Nephron (organoid): ENCODE measurements around the gene C22orf23.

Experiments
- H3K27ac Mint-ChIP-seq, 3 experiments: 2 replicates each; pipeline ENCODE4 v1.8.0; 2020; ENCODE audit warnings: mixed read lengths in 3 of 3, mild to moderate bottlenecking in 2 of 3, moderate library complexity in 1 of 3
- H3K27me3 Mint-ChIP-seq: 2 replicates; pipeline ENCODE4 v1.8.0; 2021; ENCODE audit warnings: low read depth, mild to moderate bottlenecking, moderate library complexity, mixed read lengths
- H3K36me3 Mint-ChIP-seq: 2 replicates; pipeline ENCODE4 v1.8.0; 2020; ENCODE audit warnings: low read depth, mixed read lengths
- H3K4me1 Mint-ChIP-seq: 2 replicates; pipeline ENCODE4 v1.8.0; 2020; ENCODE audit warnings: mixed read lengths
- H3K4me3 Mint-ChIP-seq, 3 experiments: 2 replicates each; pipeline ENCODE4 v1.8.0; 2020; ENCODE audit warnings: mild to moderate bottlenecking in 3 of 3, mixed read lengths in 3 of 3, moderate library complexity in 2 of 3
- H3K9me3 Mint-ChIP-seq: 2 replicates; pipeline ENCODE4 v1.8.0; 2020; ENCODE audit warnings: mixed read lengths
- TF ChIP-seq, protein P1 (sequence below), 3 experiments: fragments of 200-600 bp; sonication (generic); IDR thresholded peaks; one replicate each; pipeline ENCODE4 v1.5.0; 2021; ENCODE audit warnings: antibody characterized with exemption in 3 of 3; ENCODE audit not compliant: unreplicated experiment in 3 of 3

C22orf23 gene

GRCh38 chr22:37971475-37972434 is 18.4 kb upstream of the C22orf23 start:
- peaks cover 30% of the 10 kb centered on the region for H3K36me3 Mint-ChIP-seq
- H3K27ac Mint-ChIP-seq, result peak overlapping the region; percentile 62 to 82 (median 64)
- no peaks in the 10 kb centered on the region for H3K27me3 Mint-ChIP-seq
- no peak overlapping the region for H3K4me3 Mint-ChIP-seq
- H3K4me1 Mint-ChIP-seq, result peaks cover 35% of the 10 kb centered on the region
- no peaks in the 10 kb centered on the region for H3K9me3 Mint-ChIP-seq
- TF ChIP-seq, protein P1, sequence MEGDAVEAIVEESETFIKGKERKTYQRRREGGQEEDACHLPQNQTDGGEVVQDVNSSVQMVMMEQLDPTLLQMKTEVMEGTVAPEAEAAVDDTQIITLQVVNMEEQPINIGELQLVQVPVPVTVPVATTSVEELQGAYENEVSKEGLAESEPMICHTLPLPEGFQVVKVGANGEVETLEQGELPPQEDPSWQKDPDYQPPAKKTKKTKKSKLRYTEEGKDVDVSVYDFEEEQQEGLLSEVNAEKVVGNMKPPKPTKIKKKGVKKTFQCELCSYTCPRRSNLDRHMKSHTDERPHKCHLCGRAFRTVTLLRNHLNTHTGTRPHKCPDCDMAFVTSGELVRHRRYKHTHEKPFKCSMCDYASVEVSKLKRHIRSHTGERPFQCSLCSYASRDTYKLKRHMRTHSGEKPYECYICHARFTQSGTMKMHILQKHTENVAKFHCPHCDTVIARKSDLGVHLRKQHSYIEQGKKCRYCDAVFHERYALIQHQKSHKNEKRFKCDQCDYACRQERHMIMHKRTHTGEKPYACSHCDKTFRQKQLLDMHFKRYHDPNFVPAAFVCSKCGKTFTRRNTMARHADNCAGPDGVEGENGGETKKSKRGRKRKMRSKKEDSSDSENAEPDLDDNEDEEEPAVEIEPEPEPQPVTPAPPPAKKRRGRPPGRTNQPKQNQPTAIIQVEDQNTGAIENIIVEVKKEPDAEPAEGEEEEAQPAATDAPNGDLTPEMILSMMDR (IDR thresholded peaks at IDR 0.05; ENCODE audit: unreplicated experiment in 3 of 3), result no peak

GRCh38 chr22:37970864-37971263 is 17.5 kb upstream of the C22orf23 start:
- TF ChIP-seq, protein P1 (IDR thresholded peaks at IDR 0.05; ENCODE audit: unreplicated experiment in 3 of 3), result no peak
- Mint-ChIP-seq H3K27me3 (no peaks in the 10 kb centered on the region), H3K4me3 (no peak overlapping the region), H3K27ac (peak overlapping the region; percentile 10 to 62 (median 61)), H3K4me1 (peaks cover 38% of the 10 kb centered on the region), H3K36me3 (peaks cover 30% of the 10 kb centered on the region), H3K9me3 (no peaks in the 10 kb centered on the region)

GRCh38 chr22:37968452-37969251 is 15.3 kb upstream of the C22orf23 start:
- TF ChIP-seq, protein P1 (IDR thresholded peaks at IDR 0.05; ENCODE audit: unreplicated experiment in 3 of 3), result no peak
- Mint-ChIP-seq H3K27ac (no peak overlapping the region), H3K4me1 (peaks cover 35% of the 10 kb centered on the region), H3K27me3 (no peaks in the 10 kb centered on the region), H3K9me3 (no peaks in the 10 kb centered on the region), H3K36me3 (peaks cover 29% of the 10 kb centered on the region), H3K4me3 (no peak overlapping the region)

DNA sequence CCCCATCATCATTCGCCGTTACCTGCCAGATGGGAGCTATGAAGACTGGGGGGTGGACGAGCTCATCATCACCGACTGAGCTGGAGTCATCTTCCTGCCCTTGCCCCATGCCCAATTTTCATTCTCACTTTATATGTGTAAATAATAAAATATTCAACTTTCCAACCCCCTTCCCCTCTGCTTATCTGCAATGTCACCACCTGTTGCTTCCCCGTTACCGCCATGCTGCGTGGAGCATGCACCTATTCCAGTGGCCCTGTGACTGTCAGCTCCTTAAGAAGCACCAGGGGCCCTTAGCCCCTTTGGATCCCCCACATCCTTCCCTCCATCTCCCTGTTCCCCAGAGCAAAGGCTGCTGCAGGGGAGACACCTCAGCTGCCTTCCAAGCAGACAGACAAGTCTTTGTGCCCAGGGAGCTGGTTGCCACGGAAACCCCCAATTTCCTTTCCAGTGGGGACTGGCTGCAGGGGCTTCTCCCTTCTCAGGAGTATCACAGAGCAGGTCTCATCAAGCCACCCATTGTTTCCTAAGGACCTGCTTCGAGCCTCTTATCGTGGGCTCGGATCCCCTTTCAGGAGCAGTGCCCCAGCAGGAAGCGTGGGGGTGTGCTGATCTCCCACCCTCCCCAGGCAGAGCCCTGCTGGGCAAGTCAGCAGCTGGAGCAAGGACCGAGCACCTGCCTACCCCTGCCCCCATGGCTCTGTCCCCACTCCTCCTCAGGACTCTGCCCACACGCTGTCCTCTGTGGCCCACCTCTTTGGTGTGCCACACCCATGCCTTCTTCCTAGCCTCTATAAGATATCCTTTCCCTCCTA is 14.4 kb upstream of the C22orf23 start:
- Mint-ChIP-seq H3K27ac (no peak overlapping the region), H3K9me3 (no peaks in the 10 kb centered on the region)
- TF ChIP-seq, protein P1 (IDR thresholded peaks at IDR 0.05; ENCODE audit: unreplicated experiment in 3 of 3), result no peak

GRCh38 chr22:37967147-37967546 is 13.7 kb upstream of the C22orf23 start:
- H3K9me3 Mint-ChIP-seq, result no peaks in the 10 kb centered on the region
- no peak overlapping the region for H3K27ac Mint-ChIP-seq
- H3K36me3 Mint-ChIP-seq, result peaks cover 32% of the 10 kb centered on the region
- TF ChIP-seq, protein P1 (IDR thresholded peaks at IDR 0.05; ENCODE audit: unreplicated experiment in 3 of 3), result no peak
- H3K4me1 Mint-ChIP-seq, result peaks cover 27% of the 10 kb centered on the region
- no peak overlapping the region for H3K4me3 Mint-ChIP-seq
- no peaks in the 10 kb centered on the region for H3K27me3 Mint-ChIP-seq

More for the DNA sequence above, 14.4 kb upstream of the C22orf23 start:
- Mint-ChIP-seq H3K36me3 (peaks cover 29% of the 10 kb centered on the region), H3K27me3 (no peaks in the 10 kb centered on the region), H3K4me1 (peaks cover 34% of the 10 kb centered on the region), H3K4me3 (no peak overlapping the region)
